ENCODE results near the gene APOO.
"Not testable (repeated sequence)": the region's sequence is repeated elsewhere in the genome, so short reads cannot be mapped to it uniquely, and the experiment has no call there.

The APOO gene

GRCh38 chrX:23894993-23895392 is 12.7 kb downstream of the APOO start:
- H3K9ac ChIP-seq (ENCODE audit: low read depth, low read length, poor library complexity); H3K18ac ChIP-seq (ENCODE audit: low read length); H2AK5ac ChIP-seq (ENCODE audit: low read depth, low read length); H3K36me3 ChIP-seq (replicated peaks in 1 of 2; ENCODE audit: control insufficient read depth in 2 of 2, insufficient read depth in 2 of 2, low read length in 2 of 2); H3K14ac ChIP-seq (ENCODE audit: low read length); H3K27me3 ChIP-seq (ENCODE audit: control insufficient read depth in 3 of 3, insufficient read depth in 3 of 3, low read depth in 1 of 3, low read length in 3 of 3); H2BK15ac ChIP-seq (ENCODE audit: low read length); H3K79me1 ChIP-seq (ENCODE audit: low read depth, low read length); H2AFZ ChIP-seq (ENCODE audit: low read length); H3K4me1 ChIP-seq (ENCODE audit: control insufficient read depth in 2 of 2, insufficient read depth in 1 of 2, low read depth in 1 of 2, low read length in 2 of 2); H3K4me2 ChIP-seq (ENCODE audit: insufficient read depth, low read length, poor library complexity, severe bottlenecking); H3K4ac ChIP-seq (ENCODE audit: low read length); H2BK120ac ChIP-seq (ENCODE audit: low read depth, low read length); H2BK5ac ChIP-seq (ENCODE audit: low read length); DNase-seq (ENCODE audit: low spot score); H2BK12ac ChIP-seq (ENCODE audit: low read length); H3K23ac ChIP-seq (ENCODE audit: low read depth, low read length, poor library complexity); H4K8ac ChIP-seq (ENCODE audit: low read depth, low read length); H3K9me3 ChIP-seq (replicated peaks in 1 of 2; ENCODE audit: control insufficient read depth in 2 of 2, insufficient read depth in 1 of 2, low read depth in 1 of 2, low read length in 2 of 2); H4K91ac ChIP-seq (ENCODE audit: low read depth, low read length, poor library complexity); H3K27ac ChIP-seq (replicated peaks; ENCODE audit: low read length); H3K4me3 ChIP-seq (ENCODE audit: low read length in 2 of 2): not testable (repeated sequence)
- no CpG with 5 or more reads among the region's 6 CpGs for WGBS, 2 donors (ENCODE audit: extremely low coverage in 2 of 2, insufficient read length in 2 of 2, insufficient replicate concordance in 1 of 2)

GRCh38 chrX:23890933-23891332 is 16.8 kb downstream of the APOO start:
- no CpG with 5 or more reads among the region's 4 CpGs for WGBS, 2 donors (ENCODE audit: extremely low coverage in 2 of 2, insufficient read length in 2 of 2, insufficient replicate concordance in 1 of 2)
- Histone ChIP-seq H4K8ac (ENCODE audit: low read depth, low read length) (no peak overlapping the region), H3K36me3 (replicated peaks in 1 of 2; ENCODE audit: control insufficient read depth in 2 of 2, insufficient read depth in 2 of 2, low read length in 2 of 2) (no peaks in the 10 kb centered on the region), H3K4me2 (ENCODE audit: insufficient read depth, low read length, poor library complexity, severe bottlenecking) (no peak overlapping the region), H2BK120ac (ENCODE audit: low read depth, low read length) (no peak overlapping the region), H3K18ac (ENCODE audit: low read length) (no peak overlapping the region), H3K23ac (ENCODE audit: low read depth, low read length, poor library complexity) (no peak overlapping the region), H2BK12ac (ENCODE audit: low read length) (no peak overlapping the region), H2BK5ac (ENCODE audit: low read length) (no peak overlapping the region), H3K4ac (ENCODE audit: low read length) (no peak overlapping the region), H3K27me3 (ENCODE audit: control insufficient read depth in 3 of 3, insufficient read depth in 3 of 3, low read depth in 1 of 3, low read length in 3 of 3) (no peaks in the 10 kb centered on the region), H3K4me1 (ENCODE audit: control insufficient read depth in 2 of 2, insufficient read depth in 1 of 2, low read depth in 1 of 2, low read length in 2 of 2) (no peaks in the 10 kb centered on the region), H3K9ac (ENCODE audit: low read depth, low read length, poor library complexity) (no peak overlapping the region), H3K14ac (ENCODE audit: low read length) (no peak overlapping the region), H3K4me3 (ENCODE audit: low read length in 2 of 2) (no peak overlapping the region), H2BK15ac (ENCODE audit: low read length) (no peak overlapping the region), H3K27ac (replicated peaks; ENCODE audit: low read length) (no peak overlapping the region), H2AFZ (ENCODE audit: low read length) (no peak overlapping the region), H3K9me3 (replicated peaks in 1 of 2; ENCODE audit: control insufficient read depth in 2 of 2, insufficient read depth in 1 of 2, low read depth in 1 of 2, low read length in 2 of 2) (no peaks in the 10 kb centered on the region), H3K79me1 (ENCODE audit: low read depth, low read length) (no peaks in the 10 kb centered on the region), H2AK5ac (ENCODE audit: low read depth, low read length) (no peak overlapping the region), H4K91ac (ENCODE audit: low read depth, low read length, poor library complexity) (no peak overlapping the region)
- DNase-seq (ENCODE audit: low spot score) = no peak

- Histone ChIP-seq H3K79me1 (ENCODE audit: low read depth, low read length) (no peaks in the 10 kb centered on the region), H2BK120ac (ENCODE audit: low read depth, low read length) (no peak overlapping the region), H3K9me3 (replicated peaks in 1 of 2; ENCODE audit: control insufficient read depth in 2 of 2, insufficient read depth in 1 of 2, low read depth in 1 of 2, low read length in 2 of 2) (no peaks in the 10 kb centered on the region), H3K4me1 (ENCODE audit: control insufficient read depth in 2 of 2, insufficient read depth in 1 of 2, low read depth in 1 of 2, low read length in 2 of 2) (no peaks in the 10 kb centered on the region), H2AFZ (ENCODE audit: low read length) (no peak overlapping the region), H3K36me3 (replicated peaks in 1 of 2; ENCODE audit: control insufficient read depth in 2 of 2, insufficient read depth in 2 of 2, low read length in 2 of 2) (no peaks in the 10 kb centered on the region), H3K4me3 (ENCODE audit: low read length in 2 of 2) (no peak overlapping the region), H3K27ac (replicated peaks; ENCODE audit: low read length) (no peak overlapping the region), H2BK12ac (ENCODE audit: low read length) (no peak overlapping the region), H2BK15ac (ENCODE audit: low read length) (no peak overlapping the region), H3K18ac (ENCODE audit: low read length) (no peak overlapping the region), H3K23ac (ENCODE audit: low read depth, low read length, poor library complexity) (no peak overlapping the region), H4K8ac (ENCODE audit: low read depth, low read length) (no peak overlapping the region), H3K27me3 (ENCODE audit: control insufficient read depth in 3 of 3, insufficient read depth in 3 of 3, low read depth in 1 of 3, low read length in 3 of 3) (no peaks in the 10 kb centered on the region), H4K91ac (ENCODE audit: low read depth, low read length, poor library complexity) (no peak overlapping the region), H2BK5ac (ENCODE audit: low read length) (no peak overlapping the region), H3K14ac (ENCODE audit: low read length) (no peak overlapping the region), H3K4me2 (ENCODE audit: insufficient read depth, low read length, poor library complexity, severe bottlenecking) (no peak overlapping the region), H3K9ac (ENCODE audit: low read depth, low read length, poor library complexity) (no peak overlapping the region), H2AK5ac (ENCODE audit: low read depth, low read length) (no peak overlapping the region), H3K4ac (ENCODE audit: low read length) (no peak overlapping the region)
- no peak for DNase-seq (ENCODE audit: low spot score)
- no CpG with 5 or more reads among the region's 3 CpGs for WGBS, 2 donors (ENCODE audit: extremely low coverage in 2 of 2, insufficient read length in 2 of 2, insufficient replicate concordance in 1 of 2)
These were observed 18.7 kb downstream of the APOO start for GRCh38 chrX:23888887-23889501.

- no peaks in the 10 kb centered on the region for H3K79me1 ChIP-seq (ENCODE audit: low read depth, low read length)
- H3K4ac ChIP-seq (ENCODE audit: low read length) = no peak overlapping the region
- H3K18ac ChIP-seq (ENCODE audit: low read length) = no peak overlapping the region
- H3K4me2 ChIP-seq (ENCODE audit: insufficient read depth, low read length, poor library complexity, severe bottlenecking) = no peak overlapping the region
- H3K23ac ChIP-seq (ENCODE audit: low read depth, low read length, poor library complexity) = no peak overlapping the region
- H4K8ac ChIP-seq (ENCODE audit: low read depth, low read length) = no peak overlapping the region
- no peaks in the 10 kb centered on the region for H3K9me3 ChIP-seq (replicated peaks in 1 of 2; ENCODE audit: control insufficient read depth in 2 of 2, insufficient read depth in 1 of 2, low read depth in 1 of 2, low read length in 2 of 2)
- H3K36me3 ChIP-seq (replicated peaks in 1 of 2; ENCODE audit: control insufficient read depth in 2 of 2, insufficient read depth in 2 of 2, low read length in 2 of 2) = no peaks in the 10 kb centered on the region
- no peak overlapping the region for H3K27ac ChIP-seq (replicated peaks; ENCODE audit: low read length)
- H3K14ac ChIP-seq (ENCODE audit: low read length) = no peak overlapping the region
- no CpG with 5 or more reads among the region's 4 CpGs for WGBS, 2 donors (ENCODE audit: extremely low coverage in 2 of 2, insufficient read length in 2 of 2, insufficient replicate concordance in 1 of 2)
- H2AK5ac ChIP-seq (ENCODE audit: low read depth, low read length) = no peak overlapping the region
- no peaks in the 10 kb centered on the region for H3K27me3 ChIP-seq (ENCODE audit: control insufficient read depth in 3 of 3, insufficient read depth in 3 of 3, low read depth in 1 of 3, low read length in 3 of 3)
- H3K9ac ChIP-seq (ENCODE audit: low read depth, low read length, poor library complexity) = no peak overlapping the region
- no peaks in the 10 kb centered on the region for H3K4me1 ChIP-seq (ENCODE audit: control insufficient read depth in 2 of 2, insufficient read depth in 1 of 2, low read depth in 1 of 2, low read length in 2 of 2)
- no peak overlapping the region for H2BK15ac ChIP-seq (ENCODE audit: low read length)
- H2BK5ac ChIP-seq (ENCODE audit: low read length) = no peak overlapping the region
- no peak overlapping the region for H2BK12ac ChIP-seq (ENCODE audit: low read length)
- no peak overlapping the region for H4K91ac ChIP-seq (ENCODE audit: low read depth, low read length, poor library complexity)
- DNase-seq (ENCODE audit: low spot score) = no peak
- no peak overlapping the region for H2BK120ac ChIP-seq (ENCODE audit: low read depth, low read length)
- no peak overlapping the region for H2AFZ ChIP-seq (ENCODE audit: low read length)
- no peak overlapping the region for H3K4me3 ChIP-seq (ENCODE audit: low read length in 2 of 2)
These were observed 19.8 kb downstream of the APOO start for GRCh38 chrX:23887918-23888317.
